Measurements from ENCODE around the gene NDUFA12.

NDUFA12 gene

GRCh38 chr12:94979941-94980340, 23.6 kb downstream of the NDUFA12 start:
- no peak for DNase-seq

- DNase-seq, result peak; percentile 50
These were observed 25.6 kb downstream of the NDUFA12 start for GRCh38 chr12:94977766-94978468.

GRCh38 chr12:94973221-94973620, 30.3 kb downstream of the NDUFA12 start:
- peak; percentile 72 for DNase-seq

GRCh38 chr12:94972795-94973194, 30.7 kb downstream of the NDUFA12 start:
- DNase-seq, result no peak

GRCh38 chr12:94971923-94972322, 31.6 kb downstream of the NDUFA12 start:
- no peak for DNase-seq

- DNase-seq, result no peak
These were observed 32.9 kb downstream of the NDUFA12 start for GRCh38 chr12:94970560-94970959.

GRCh38 chr12:94969424-94969823, 34.1 kb downstream of the NDUFA12 start:
- DNase-seq, result no peak

GRCh38 chr12:94965982-94966630, 37.4 kb downstream of the NDUFA12 start:
- no peak for DNase-seq

- no peak for DNase-seq
These were observed 39.8 kb downstream of the NDUFA12 start for GRCh38 chr12:94963649-94964048.

GRCh38 chr12:94962670-94963069, 40.8 kb downstream of the NDUFA12 start:
- no peak for DNase-seq

GRCh38 chr12:94961911-94962310, 41.6 kb downstream of the NDUFA12 start:
- no peak for DNase-seq

GRCh38 chr12:94961256-94961824, 42.2 kb downstream of the NDUFA12 start:
- no peak for DNase-seq

GRCh38 chr12:94957006-94957405, 46.5 kb downstream of the NDUFA12 start:
- DNase-seq, result no peak

GRCh38 chr12:94954948-94955592, 48.4 kb downstream of the NDUFA12 start:
- no peak for DNase-seq

- peak; percentile 48 for DNase-seq
These were observed 49.3 kb downstream of the NDUFA12 start for GRCh38 chr12:94954029-94954685.

- no peak for DNase-seq
These were observed 51.2 kb downstream of the NDUFA12 start for GRCh38 chr12:94952325-94952724.

- no peak for DNase-seq
These were observed 52.2 kb downstream of the NDUFA12 start for GRCh38 chr12:94951071-94951934.

GRCh38 chr12:94948232-94948810, 55.2 kb downstream of the NDUFA12 start:
- no peak for DNase-seq

GRCh38 chr12:94942663-94943062, 60.8 kb downstream of the NDUFA12 start:
- no peak for DNase-seq

GRCh38 chr12:94941440-94941862, 62.0 kb downstream of the NDUFA12 start:
- no peak for DNase-seq

- DNase-seq, result no peak
These were observed 62.7 kb downstream of the NDUFA12 start for GRCh38 chr12:94940771-94941170.

- DNase-seq, result no peak
These were observed 64.9 kb downstream of the NDUFA12 start for GRCh38 chr12:94938583-94938982.

Data from NCI-H524 treated with DMSO at 0.1 percent for 48 hours (cell line).